NCI-H82 treated with DMSO at 0.1 percent for 48 hours (cell line): ENCODE data around the gene RAB3B.
"Not testable (repeated sequence)": the region's sequence is repeated elsewhere in the genome, so short reads cannot be mapped to it uniquely, and the experiment has no call there.

Source experiments
- DNase-seq: peaks from one replicate; lab custom pipeline; 2025; ENCODE audit not compliant: unreplicated experiment; lab: John Stamatoyannopoulos, UW

Gene RAB3B

GRCh38 chr1:51990478-51990965 is at the start of gene RAB3B:
TSS of gene RAB3B (minus strand) at chr1:51990700. CDS start at chr1:51977117, 13,583 bp downstream.
- DNase-seq, result peak; percentile 48

- no peak for DNase-seq
Observed at GRCh38 chr1:52037909-52038308, 47.4 kb upstream of the RAB3B start.

GRCh38 chr1:52037402-52037814 is 46.9 kb upstream of the RAB3B start:
- DNase-seq, result peak; percentile 55

GRCh38 chr1:52034050-52034384 is 43.5 kb upstream of the RAB3B start:
- DNase-seq, result no peak

GRCh38 chr1:52033190-52034049 is 42.9 kb upstream of the RAB3B start, which contains the start of gene KTI12:
TSS of gene KTI12 (minus strand) at chr1:52033810. CDS start at chr1:52033761, 49 bp downstream.
- peak; percentile 68 for DNase-seq

GRCh38 chr1:52032785-52033131 is 42.3 kb upstream of the RAB3B start:
- no peak for DNase-seq

- DNase-seq, result no peak
Observed at GRCh38 chr1:52032124-52032784, 41.8 kb upstream of the RAB3B start.

- not testable (repeated sequence) for DNase-seq
Observed at GRCh38 chr1:52028839-52029238, 38.3 kb upstream of the RAB3B start.

- DNase-seq, result no peak
Observed at GRCh38 chr1:52028328-52028727, 37.8 kb upstream of the RAB3B start.

- DNase-seq, result no peak
Observed at GRCh38 chr1:52026278-52026677, 35.8 kb upstream of the RAB3B start.

- DNase-seq, result no peak
Observed at GRCh38 chr1:52022133-52022532, 31.6 kb upstream of the RAB3B start.

- no peak for DNase-seq
Observed at GRCh38 chr1:52008071-52008809, 17.7 kb upstream of the RAB3B start.

GRCh38 chr1:52007215-52008002 is 16.9 kb upstream of the RAB3B start:
- DNase-seq, result peak; percentile 28

GRCh38 chr1:52006081-52006553 is 15.6 kb upstream of the RAB3B start:
- DNase-seq, result not testable (repeated sequence)

- DNase-seq, result not testable (repeated sequence)
Observed at GRCh38 chr1:52005548-52005947, 15.0 kb upstream of the RAB3B start.

- no peak for DNase-seq
Observed at GRCh38 chr1:52003877-52004276, 13.4 kb upstream of the RAB3B start.

- peak; percentile 89 for DNase-seq
Observed at GRCh38 chr1:52002038-52002917, 11.8 kb upstream of the RAB3B start.

GRCh38 chr1:51998701-51999100 is 8.2 kb upstream of the RAB3B start:
- DNase-seq, result no peak

- peak; percentile 91 for DNase-seq
Observed at GRCh38 chr1:51997974-51998382, 7.5 kb upstream of the RAB3B start.
